ENCODE data around the gene SLC30A2.

SLC30A2 gene

GRCh38 chr1:26067432-26067911 lies 21.6 kb upstream of the SLC30A2 start, which contains the start of gene TRIM63:
Gene TRIM63 (minus strand): TSS chr1:26067630. CDS start chr1:26067494, 136 bp downstream.
- DNase-seq: no peak

GRCh38 chr1:26066857-26067256 lies 20.9 kb upstream of the SLC30A2 start:
- no peak for DNase-seq

- no peak for DNase-seq
These were observed 20.2 kb upstream of the SLC30A2 start for GRCh38 chr1:26066160-26066559.

GRCh38 chr1:26064553-26064952 lies 18.6 kb upstream of the SLC30A2 start:
- no peak for DNase-seq

- no peak for DNase-seq
These were observed 15.1 kb upstream of the SLC30A2 start for GRCh38 chr1:26060832-26061574.

- no peak for DNase-seq
These were observed 14.0 kb upstream of the SLC30A2 start for GRCh38 chr1:26059906-26060305.

- DNase-seq: no peak
These were observed 12.2 kb upstream of the SLC30A2 start for GRCh38 chr1:26058052-26058595.

GRCh38 chr1:26057189-26057588 lies 11.3 kb upstream of the SLC30A2 start:
- no peak for DNase-seq

GRCh38 chr1:26055041-26055440 lies 9.1 kb upstream of the SLC30A2 start:
- no peak for DNase-seq

- DNase-seq: no peak
These were observed 8.0 kb upstream of the SLC30A2 start for GRCh38 chr1:26053718-26054560.

GRCh38 chr1:26050248-26050640 lies 4.3 kb upstream of the SLC30A2 start:
- no peak for DNase-seq

- no peak for DNase-seq
These were observed 3.8 kb upstream of the SLC30A2 start for GRCh38 chr1:26049531-26050247.

GRCh38 chr1:26047278-26047874 lies 1.5 kb upstream of the SLC30A2 start:
- no peak for DNase-seq

GRCh38 chr1:26046246-26047095 lies 553 bp upstream of the SLC30A2 start:
- no peak for DNase-seq

GRCh38 chr1:26044971-26045721 lies 772 bp downstream of the SLC30A2 start:
- no peak for DNase-seq

GRCh38 chr1:26044414-26044813 lies 1.5 kb downstream of the SLC30A2 start:
- DNase-seq: no peak

- no peak for DNase-seq
These were observed 2.2 kb downstream of the SLC30A2 start for GRCh38 chr1:26043765-26044164.

GRCh38 chr1:26041978-26042377 lies 3.9 kb downstream of the SLC30A2 start:
- DNase-seq: no peak

GRCh38 chr1:26041401-26041800 lies 4.5 kb downstream of the SLC30A2 start:
- DNase-seq: no peak

- no peak for DNase-seq
These were observed 7.0 kb downstream of the SLC30A2 start for GRCh38 chr1:26038904-26039303.

- no peak for DNase-seq
These were observed 7.4 kb downstream of the SLC30A2 start for GRCh38 chr1:26038477-26038876.
